Uterus (tissue), 4 donors: ENCODE data around the gene FAM222B. TPM values are rescaled to one million over a fixed set of nuclear protein-coding genes. Genes with fewer than 3 reads are reported as not detected.

ENCODE experiments used
- DNase-seq, 2 donors: peaks; one replicate each; pipeline ENCODE4 v3.0.0-alpha.2; 2019 to 2020
- H3K27ac ChIP-seq, 2 donors: fragments of 200-600 bp; sonication (generic); 1 replicate in 1 of 2; 2 replicates in 1 of 2; pipeline ENCODE4 v1.5.1; 2016 to 2018
- H3K27me3 ChIP-seq, 2 donors: fragments of 200-600 bp; sonication (generic); one replicate each; pipeline ENCODE4 v1.5.1; 2018 to 2019; ENCODE audit warnings: control low read depth in 1 of 2
- H3K36me3 ChIP-seq, 2 donors: fragments of 200-600 bp; sonication (generic); one replicate each; pipeline ENCODE4 v1.5.1; 2019; ENCODE audit warnings: control low read depth in 1 of 2
- H3K4me1 ChIP-seq, 2 donors: fragments of 200-600 bp; sonication (generic); one replicate each; pipeline ENCODE4 v1.5.1; 2018 to 2019; ENCODE audit warnings: control low read depth in 1 of 2
- H3K4me3 ChIP-seq, 2 donors: fragments of 200-600 bp; sonication (generic); 1 replicate in 1 of 2; 2 replicates in 1 of 2; pipeline ENCODE4 v1.5.1; 2018 to 2019; ENCODE audit warnings: mild to moderate bottlenecking in 1 of 2
- H3K9me3 ChIP-seq, 2 donors: fragments of 200-600 bp; sonication (generic); one replicate each; pipeline ENCODE4 v1.5.1; 2019; ENCODE audit warnings: control low read depth in 1 of 2
- POLR2A ChIP-seq, 2 donors: fragments of 450-650 bp; IDR thresholded peaks; one replicate each; pipeline ENCODE4 v1.6.1; 2016; ENCODE audit warnings: antibody characterized with exemption in 2 of 2, mild to moderate bottlenecking in 1 of 2, moderate library complexity in 1 of 2
- intact Hi-C: fragments of 100-400 bp; cut with DNase I; formaldehyde crosslinking; loops from one replicate; pipeline ENCODE4 v1.15.1; 2023; ENCODE audit warnings: low total_unique reads
- total RNA-seq, 4 donors: library from RNA; depleted of rRNA in 3 of 4; stranded (reverse); fragments of >200 nt in 3 of 4; gene quantifications; one replicate each; pipeline versions ENCODE4 v1.1.0 to v1.2.4, GENCODE V29; 2014 to 2023
- TF ChIP-seq, protein P1 (sequence below), 4 experiments: fragments of 200-600 bp in 2 of 4; fragments of 450-650 bp in 2 of 4; sonication (generic) in 2 of 4; IDR thresholded peaks; one replicate each; pipeline ENCODE4 v1.5.1; 2016 to 2019; ENCODE audit warnings: antibody characterized with exemption in 4 of 4, mild to moderate bottlenecking in 2 of 4, moderate library complexity in 1 of 4
- donor health status: DM: yes; HTN: yes; CAD: no.

FAM222B gene
- total RNA-seq, 4 donors from 2014 or later = 2.4 to 24.3 (median 4.2) TPM

DNA sequence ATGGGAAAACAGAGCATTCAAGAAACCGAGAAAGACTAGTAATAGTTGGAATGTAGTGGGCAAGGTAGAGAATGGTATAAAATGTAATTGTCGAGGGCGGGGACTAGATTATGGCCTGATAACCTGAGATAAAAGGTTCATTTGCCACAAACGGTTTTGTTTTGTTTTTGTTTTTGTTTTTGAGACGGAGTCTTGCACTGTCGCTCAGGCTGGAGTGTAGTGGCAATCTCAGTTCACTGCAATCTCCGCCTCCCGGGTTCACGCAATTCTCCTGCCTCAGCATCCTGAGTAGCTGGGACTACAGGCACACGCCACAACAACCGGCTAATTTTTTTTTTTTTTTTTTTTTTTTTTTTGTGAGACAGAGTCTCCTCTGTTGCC is 112.7 kb downstream of the FAM222B start:
- Histone ChIP-seq H3K4me3 (no peak overlapping the region), H3K4me1 (peaks cover 2 to 10% of the 10 kb centered on the region in 2 donors), H3K9me3 (no peaks in the 10 kb centered on the region), H3K27ac (no peak overlapping the region), H3K36me3 (no peaks in the 10 kb centered on the region), H3K27me3 (no peaks in the 10 kb centered on the region)
- no peak for TF ChIP-seq POLR2A (IDR thresholded peaks at IDR 0.05)
- TF ChIP-seq, protein P1, sequence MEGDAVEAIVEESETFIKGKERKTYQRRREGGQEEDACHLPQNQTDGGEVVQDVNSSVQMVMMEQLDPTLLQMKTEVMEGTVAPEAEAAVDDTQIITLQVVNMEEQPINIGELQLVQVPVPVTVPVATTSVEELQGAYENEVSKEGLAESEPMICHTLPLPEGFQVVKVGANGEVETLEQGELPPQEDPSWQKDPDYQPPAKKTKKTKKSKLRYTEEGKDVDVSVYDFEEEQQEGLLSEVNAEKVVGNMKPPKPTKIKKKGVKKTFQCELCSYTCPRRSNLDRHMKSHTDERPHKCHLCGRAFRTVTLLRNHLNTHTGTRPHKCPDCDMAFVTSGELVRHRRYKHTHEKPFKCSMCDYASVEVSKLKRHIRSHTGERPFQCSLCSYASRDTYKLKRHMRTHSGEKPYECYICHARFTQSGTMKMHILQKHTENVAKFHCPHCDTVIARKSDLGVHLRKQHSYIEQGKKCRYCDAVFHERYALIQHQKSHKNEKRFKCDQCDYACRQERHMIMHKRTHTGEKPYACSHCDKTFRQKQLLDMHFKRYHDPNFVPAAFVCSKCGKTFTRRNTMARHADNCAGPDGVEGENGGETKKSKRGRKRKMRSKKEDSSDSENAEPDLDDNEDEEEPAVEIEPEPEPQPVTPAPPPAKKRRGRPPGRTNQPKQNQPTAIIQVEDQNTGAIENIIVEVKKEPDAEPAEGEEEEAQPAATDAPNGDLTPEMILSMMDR (IDR thresholded peaks at IDR 0.05) = no peak
- intact Hi-C loops = no loop called here
- no peak for DNase-seq

DNA sequence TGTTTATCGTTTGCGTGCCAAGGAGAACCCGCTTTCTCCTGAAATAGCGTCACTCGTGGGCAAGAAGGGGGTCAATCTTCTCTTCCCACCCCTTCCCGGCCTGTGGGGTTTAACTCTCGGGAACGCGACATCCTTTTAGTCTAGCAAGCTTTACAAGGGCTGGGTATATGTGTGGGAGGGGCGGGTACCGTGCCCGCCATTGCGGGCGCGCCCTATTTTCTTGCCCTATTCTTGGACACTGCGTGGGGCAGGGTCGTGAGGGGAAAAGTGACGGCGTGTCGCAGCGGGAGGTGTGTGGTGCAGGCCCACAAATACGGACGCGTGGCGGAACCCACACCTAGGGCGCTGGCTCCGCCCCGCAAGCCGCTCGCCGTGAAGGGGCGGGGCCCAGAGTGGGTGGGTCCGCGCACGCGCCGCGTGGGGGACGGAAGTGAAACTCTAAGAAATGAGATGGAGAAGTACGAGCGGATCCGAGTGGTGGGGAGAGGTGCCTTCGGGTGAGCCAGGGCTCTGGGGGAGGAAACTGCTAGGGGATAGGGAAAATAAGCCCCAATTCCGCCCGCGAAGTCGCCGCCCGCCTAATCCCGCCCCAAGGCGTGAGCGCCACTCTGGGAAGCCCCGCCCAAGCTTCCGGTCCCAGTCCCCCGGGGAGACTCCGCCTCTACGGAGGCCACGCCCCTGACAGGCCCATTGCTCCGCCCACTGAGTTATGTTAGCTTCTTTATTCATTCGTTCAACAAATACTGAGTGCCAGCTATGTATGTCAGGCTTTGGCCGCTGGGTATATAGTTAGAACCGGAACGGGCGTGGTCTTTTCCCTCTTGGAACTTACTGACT is 114.0 kb downstream of the FAM222B start, which contains the start of gene NEK8:
Gene NEK8 (plus strand): TSS at position 425 of the 837 bp plus-strand sequence. CDS start 26 bp downstream, at position 451.
- Histone ChIP-seq H3K4me1 (peaks cover 2 to 10% of the 10 kb centered on the region in 2 donors), H3K27ac (peak within 1 kb of the TSS; percentile 96 to 100), H3K36me3 (no peaks in the 10 kb centered on the region), H3K27me3 (no peaks in the 10 kb centered on the region), H3K4me3 (peak within 1 kb of the TSS; percentile 73 to 95), H3K9me3 (no peaks in the 10 kb centered on the region)
- TF ChIP-seq, protein P1 (IDR thresholded peaks at IDR 0.05) = peak in 1 of 4 experiments; percentile 20
- TF ChIP-seq POLR2A (IDR thresholded peaks at IDR 0.05) = peak; percentile 60 to 81
- DNase-seq = peak; percentile 97
- intact Hi-C loops = no loop called here

DNA sequence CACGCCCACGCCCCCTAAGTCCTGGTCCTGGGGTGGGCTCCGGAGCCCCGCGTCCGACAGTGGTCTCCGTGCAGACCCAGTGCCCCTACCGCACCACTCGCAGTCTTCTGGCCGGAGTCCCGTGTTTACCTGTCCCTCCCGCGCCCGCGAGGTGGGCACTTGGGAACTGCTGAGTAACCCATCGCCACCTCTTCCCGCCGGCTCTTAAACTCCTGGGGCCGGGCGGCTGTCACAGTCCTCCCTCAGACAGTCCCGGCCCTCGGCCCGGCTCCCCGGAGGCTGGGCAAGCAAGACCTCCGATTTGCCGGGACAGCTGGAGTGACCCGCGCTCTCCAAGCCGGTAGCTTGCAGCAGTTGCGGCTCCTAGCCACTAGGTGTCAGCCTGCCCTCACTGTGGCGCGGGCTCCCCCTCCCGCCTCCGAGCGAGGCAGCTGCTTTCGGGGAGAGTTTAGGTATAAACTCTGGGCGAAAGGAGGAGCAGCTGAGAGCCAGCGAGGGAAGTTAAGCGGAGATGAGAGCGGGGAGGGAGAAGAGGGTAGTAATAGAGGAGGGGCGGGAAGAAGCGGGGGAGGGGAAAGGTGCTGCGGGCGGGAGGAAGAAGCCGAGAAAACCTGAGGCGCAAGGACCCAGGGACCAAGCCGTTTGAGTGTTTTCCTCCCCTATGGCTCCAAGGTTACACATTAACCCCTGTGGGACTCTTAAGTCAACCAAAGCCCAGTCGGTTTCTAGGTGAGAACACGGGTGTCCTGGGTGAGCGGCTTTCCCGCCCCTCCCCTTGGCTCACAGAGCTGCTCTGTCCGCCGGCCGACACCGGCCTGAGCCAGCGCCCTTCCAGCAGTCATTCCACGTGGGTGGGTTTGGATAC is 115.7 kb downstream of the FAM222B start:
- H3K27ac ChIP-seq = peak overlapping the region; percentile 96 to 100
- intact Hi-C loops = no loop called here
- peak overlapping the region; percentile 73 to 95 for H3K4me3 ChIP-seq
- no peaks in the 10 kb centered on the region for H3K36me3 ChIP-seq
- TF ChIP-seq, protein P1 (IDR thresholded peaks at IDR 0.05) = peak; percentile 99 to 100 (median 100)
- TF ChIP-seq POLR2A (IDR thresholded peaks at IDR 0.05) = peak in 1 of 2 donors; percentile 30
- no peaks in the 10 kb centered on the region for H3K9me3 ChIP-seq
- peak; percentile 92 to 95 for DNase-seq
- H3K4me1 ChIP-seq = peaks cover 2 to 15% of the 10 kb centered on the region in 2 donors
- H3K27me3 ChIP-seq = no peaks in the 10 kb centered on the region

DNA sequence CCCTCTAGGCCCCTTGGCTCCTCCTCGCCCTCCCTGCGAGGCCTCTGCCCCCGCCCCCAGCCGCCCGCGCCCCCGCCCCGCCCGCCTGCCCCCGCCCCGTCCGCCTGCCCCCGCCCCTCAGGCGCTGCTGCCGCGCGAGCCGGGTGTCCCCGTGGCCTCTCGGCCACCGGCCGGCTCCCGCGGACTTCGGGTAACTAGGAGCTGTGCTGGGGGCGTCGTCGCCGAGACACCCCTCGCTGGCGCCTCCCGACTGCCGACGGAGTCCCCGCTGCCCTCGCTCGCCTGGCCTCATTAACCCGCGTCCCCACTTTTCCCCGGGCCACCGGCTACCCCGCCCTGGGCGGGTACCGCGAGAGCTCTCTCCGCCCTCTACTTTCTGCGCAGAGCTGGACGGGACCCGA is 116.4 kb downstream of the FAM222B start, which contains the start of gene TLCD1:
Gene TLCD1 (minus strand): TSS at position 8 of the 401 bp plus-strand sequence. CDS start 136 bp downstream, outside the sequence.
- H3K4me3 ChIP-seq = peak within 1 kb of the TSS; percentile 73 to 95
- H3K27ac ChIP-seq = peak within 1 kb of the TSS; percentile 96 to 100
- TF ChIP-seq, protein P1 (IDR thresholded peaks at IDR 0.05) = no peak
- no peaks in the 10 kb centered on the region for H3K27me3 ChIP-seq
- H3K36me3 ChIP-seq = no peaks in the 10 kb centered on the region
- H3K4me1 ChIP-seq = peaks cover 3 to 21% of the 10 kb centered on the region in 2 donors
- peak in 1 of 2 donors; percentile 68 for DNase-seq
- intact Hi-C loops = no loop called here
- H3K9me3 ChIP-seq = no peaks in the 10 kb centered on the region
